Hematopoietic multipotent progenitor cell treated with erythropoietin and hydrocortisone succinate and interleukin-3 and kit ligand, for 4 days (in vitro differentiated cells): Measurements from ENCODE around the gene PSD4.

Source experiments
- DNase-seq: peaks from one replicate; pipeline ENCODE4 v3.0.0-alpha.2; 2015

The PSD4 gene

GRCh38 chr2:113173542-113174375 is at the start of gene PSD4:
Gene PSD4, plus strand, starts transcription at chr2:113173971. Its CDS starts 8,486 bp downstream, at chr2:113182457.
- peak; percentile 97 for DNase-seq

GRCh38 chr2:113124181-113124961 is 49.4 kb upstream of the PSD4 start:
- peak; percentile 86 for DNase-seq

GRCh38 chr2:113124984-113125855 is 48.6 kb upstream of the PSD4 start:
- no peak for DNase-seq

GRCh38 chr2:113126845-113127645 is 46.7 kb upstream of the PSD4 start, which contains the start of gene IL1RN:
Gene IL1RN, plus strand, starts transcription at chr2:113127598. Its CDS starts 27 bp downstream, at chr2:113127625.
- peak; percentile 67 for DNase-seq

- no peak for DNase-seq
These were observed 45.9 kb upstream of the PSD4 start for GRCh38 chr2:113127646-113128570.

GRCh38 chr2:113129519-113130078 is 44.2 kb upstream of the PSD4 start:
- no peak for DNase-seq

GRCh38 chr2:113131352-113132185 is 42.2 kb upstream of the PSD4 start:
- DNase-seq = no peak

- no peak for DNase-seq
These were observed 41.3 kb upstream of the PSD4 start for GRCh38 chr2:113132414-113133021.

GRCh38 chr2:113133704-113134598 is 39.8 kb upstream of the PSD4 start:
- no peak for DNase-seq

- no peak for DNase-seq
These were observed 39.1 kb upstream of the PSD4 start for GRCh38 chr2:113134717-113135116.

GRCh38 chr2:113135317-113135716 is 38.5 kb upstream of the PSD4 start:
- DNase-seq = no peak

- DNase-seq = peak; percentile 68
These were observed 36.7 kb upstream of the PSD4 start for GRCh38 chr2:113136828-113137775.

GRCh38 chr2:113137827-113138226 is 35.9 kb upstream of the PSD4 start:
- DNase-seq = no peak

- DNase-seq = peak; percentile 89
These were observed 35.1 kb upstream of the PSD4 start for GRCh38 chr2:113138428-113139322.

GRCh38 chr2:113141451-113141850 is 32.3 kb upstream of the PSD4 start:
- DNase-seq = no peak

GRCh38 chr2:113142290-113142689 is 31.5 kb upstream of the PSD4 start:
- no peak for DNase-seq
